ENCODE results near the gene HSPB6. TPM values are rescaled to one million over a fixed set of nuclear protein-coding genes. Genes with fewer than 3 reads are reported as not detected.

Gene HSPB6
- total and polyA plus RNA-seq, 4 donors, result 13.2 to 44.8 (median 24.5) TPM

GRCh38 chr19:35755550-35756376 is 1.1 kb downstream of the HSPB6 start:
- Histone ChIP-seq H3K9me3 (ENCODE audit: control insufficient read depth in 4 of 4, insufficient read depth in 3 of 4, low read length in 3 of 4) (peaks cover 0 to 1% (median 0%) of the 10 kb centered on the region in 4 donors), H3K27ac (ENCODE audit: low read depth in 1 of 2, low read length in 1 of 2) (peak overlapping the region; percentile 88 to 97), H3K4me1 (ENCODE audit: control insufficient read depth in 5 of 5, insufficient read depth in 5 of 5, low read length in 5 of 5) (peaks cover 0 to 32% (median 14%) of the 10 kb centered on the region in 5 donors), H3K36me3 (ENCODE audit: control insufficient read depth in 4 of 4, insufficient read depth in 4 of 4, low read length in 4 of 4) (peaks cover 0 to 26% (median 17%) of the 10 kb centered on the region in 4 donors), H3K4me3 (no peak overlapping the region), H3K27me3 (ENCODE audit: control insufficient read depth in 3 of 3, insufficient read depth in 3 of 3, low read length in 2 of 3) (peaks cover 0 to 4% (median 0%) of the 10 kb centered on the region in 3 donors), H3K9ac (ENCODE audit: insufficient read depth in 1 of 2, low read length in 2 of 2) (peak overlapping the region in 1 of 2 donors; percentile 68)
- no peak for TF ChIP-seq CTCF (IDR thresholded peaks at IDR 0.05; ENCODE audit: control extremely low read depth, extremely low read depth)
- WGBS, 2 donors, result 23 to 26% methylated on average over 57 to 74 of the region's 74 CpGs
- ATAC-seq (ENCODE audit: insufficient read depth, low FRiP score), result no peak
- DNase-seq, result peak; percentile 45 to 73 (median 61)

- no peak for TF ChIP-seq CTCF (IDR thresholded peaks at IDR 0.05; ENCODE audit: control extremely low read depth, extremely low read depth)
- WGBS, 2 donors, result 46 to 62% methylated on average over 13 to 17 of the region's 17 CpGs
- H3K4me1 ChIP-seq (ENCODE audit: control insufficient read depth in 5 of 5, insufficient read depth in 5 of 5, low read length in 5 of 5), result peaks cover 0 to 32% (median 14%) of the 10 kb centered on the region in 5 donors
- peaks cover 0 to 1% (median 0%) of the 10 kb centered on the region in 4 donors for H3K9me3 ChIP-seq (ENCODE audit: control insufficient read depth in 4 of 4, insufficient read depth in 3 of 4, low read length in 3 of 4)
- peak overlapping the region; percentile 88 to 97 for H3K27ac ChIP-seq (ENCODE audit: low read depth in 1 of 2, low read length in 1 of 2)
- no peak for ATAC-seq (ENCODE audit: insufficient read depth, low FRiP score)
- H3K27me3 ChIP-seq (ENCODE audit: control insufficient read depth in 3 of 3, insufficient read depth in 3 of 3, low read length in 2 of 3), result peaks cover 0 to 4% (median 0%) of the 10 kb centered on the region in 3 donors
- peaks cover 0 to 26% (median 15%) of the 10 kb centered on the region in 4 donors for H3K36me3 ChIP-seq (ENCODE audit: control insufficient read depth in 4 of 4, insufficient read depth in 4 of 4, low read length in 4 of 4)
- no peak overlapping the region for H3K4me3 ChIP-seq
- DNase-seq, result no peak
- peak overlapping the region in 1 of 2 donors; percentile 65 for H3K9ac ChIP-seq (ENCODE audit: insufficient read depth in 1 of 2, low read length in 2 of 2)
Observed at GRCh38 chr19:35755131-35755549, 1.7 kb downstream of the HSPB6 start.

DNA sequence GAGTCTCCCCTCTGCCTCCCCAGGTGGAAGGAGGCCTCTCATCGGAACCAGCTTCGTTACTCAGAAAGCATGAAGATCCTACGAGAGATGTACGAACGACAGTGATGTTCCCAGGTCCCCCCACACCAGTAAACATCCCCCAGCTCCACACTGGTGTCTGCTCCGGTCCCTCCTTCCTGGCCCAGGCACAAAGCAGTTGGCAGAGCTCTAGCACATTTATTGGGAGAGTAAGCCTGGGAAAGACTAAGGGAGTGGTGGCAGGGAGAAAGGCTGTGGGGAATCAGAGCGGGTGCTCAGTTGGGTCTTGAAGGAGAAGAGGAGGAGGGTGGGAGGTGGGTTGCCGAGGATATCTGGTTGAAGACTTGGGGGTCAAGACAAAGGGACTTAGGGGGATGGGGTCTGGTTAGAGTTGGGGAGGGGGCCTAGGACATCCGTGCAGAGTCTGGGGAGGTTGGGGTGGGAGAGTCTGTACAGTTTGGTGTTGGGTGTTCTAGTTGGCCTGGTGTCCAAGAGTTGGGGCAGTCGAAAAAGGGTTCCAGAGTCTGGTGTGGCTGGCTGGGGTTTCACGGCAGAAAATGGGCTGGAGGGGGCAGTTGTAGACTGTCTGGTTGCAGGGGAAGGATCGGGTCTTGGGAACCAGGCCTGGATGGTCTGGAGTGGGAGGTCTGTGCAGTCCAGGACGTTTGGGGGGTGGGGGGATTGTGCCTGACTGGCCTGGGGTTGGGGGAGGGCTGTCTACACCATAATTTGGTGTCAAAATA is 2.3 kb downstream of the HSPB6 start:
- peaks cover 0 to 26% (median 14%) of the 10 kb centered on the region in 4 donors for H3K36me3 ChIP-seq (ENCODE audit: control insufficient read depth in 4 of 4, insufficient read depth in 4 of 4, low read length in 4 of 4)
- H3K27ac ChIP-seq (ENCODE audit: low read depth in 1 of 2, low read length in 1 of 2), result peak overlapping the region in 1 of 2 donors; percentile 97
- H3K4me3 ChIP-seq, result no peak overlapping the region
- peaks cover 0 to 1% (median 0%) of the 10 kb centered on the region in 4 donors for H3K9me3 ChIP-seq (ENCODE audit: control insufficient read depth in 4 of 4, insufficient read depth in 3 of 4, low read length in 3 of 4)
- H3K4me1 ChIP-seq (ENCODE audit: control insufficient read depth in 5 of 5, insufficient read depth in 5 of 5, low read length in 5 of 5), result peaks cover 0 to 35% (median 14%) of the 10 kb centered on the region in 5 donors
- peaks cover 0 to 4% (median 0%) of the 10 kb centered on the region in 3 donors for H3K27me3 ChIP-seq (ENCODE audit: control insufficient read depth in 3 of 3, insufficient read depth in 3 of 3, low read length in 2 of 3)
- 88 to 93% methylated on average over 13 of the region's 13 CpGs for WGBS, 2 donors
- H3K9ac ChIP-seq (ENCODE audit: insufficient read depth in 1 of 2, low read length in 2 of 2), result peak overlapping the region in 1 of 2 donors; percentile 65
- peak in 1 of 3 donors; percentile 13 for DNase-seq
- no peak for TF ChIP-seq CTCF (IDR thresholded peaks at IDR 0.05; ENCODE audit: control extremely low read depth, extremely low read depth)
- no peak for ATAC-seq (ENCODE audit: insufficient read depth, low FRiP score)

Data from lung (tissue), 12 donors.